Measurements from ENCODE around the gene ABHD16B.

DNA sequence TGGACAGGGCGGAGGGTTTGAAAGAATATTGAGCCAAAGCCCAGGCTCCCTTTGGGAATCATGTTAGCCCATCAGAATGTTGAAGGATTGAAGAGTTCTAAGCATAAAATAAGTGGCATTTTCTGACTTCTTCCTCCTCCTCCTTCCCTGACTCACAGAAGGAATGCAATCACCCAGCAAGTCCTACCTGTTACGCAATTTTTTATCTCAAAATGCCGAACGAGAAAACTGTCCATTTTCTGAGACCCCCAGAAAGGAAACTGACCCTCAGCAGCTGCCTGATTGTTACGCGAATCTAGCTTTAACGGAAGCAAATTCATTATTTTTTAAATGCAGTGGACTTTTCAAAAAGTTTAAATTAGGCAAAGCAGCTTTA is 28.9 kb downstream of the ABHD16B start:
- TF ChIP-seq, protein P1, sequence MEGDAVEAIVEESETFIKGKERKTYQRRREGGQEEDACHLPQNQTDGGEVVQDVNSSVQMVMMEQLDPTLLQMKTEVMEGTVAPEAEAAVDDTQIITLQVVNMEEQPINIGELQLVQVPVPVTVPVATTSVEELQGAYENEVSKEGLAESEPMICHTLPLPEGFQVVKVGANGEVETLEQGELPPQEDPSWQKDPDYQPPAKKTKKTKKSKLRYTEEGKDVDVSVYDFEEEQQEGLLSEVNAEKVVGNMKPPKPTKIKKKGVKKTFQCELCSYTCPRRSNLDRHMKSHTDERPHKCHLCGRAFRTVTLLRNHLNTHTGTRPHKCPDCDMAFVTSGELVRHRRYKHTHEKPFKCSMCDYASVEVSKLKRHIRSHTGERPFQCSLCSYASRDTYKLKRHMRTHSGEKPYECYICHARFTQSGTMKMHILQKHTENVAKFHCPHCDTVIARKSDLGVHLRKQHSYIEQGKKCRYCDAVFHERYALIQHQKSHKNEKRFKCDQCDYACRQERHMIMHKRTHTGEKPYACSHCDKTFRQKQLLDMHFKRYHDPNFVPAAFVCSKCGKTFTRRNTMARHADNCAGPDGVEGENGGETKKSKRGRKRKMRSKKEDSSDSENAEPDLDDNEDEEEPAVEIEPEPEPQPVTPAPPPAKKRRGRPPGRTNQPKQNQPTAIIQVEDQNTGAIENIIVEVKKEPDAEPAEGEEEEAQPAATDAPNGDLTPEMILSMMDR (IDR thresholded peaks at IDR 0.05) = no peak
- TF ChIP-seq POLR2A (IDR thresholded peaks at IDR 0.05) = no peak
